GM10266 (cell line): ENCODE results near the gene THG1L.

Experiments used
- DNase-seq: peaks from one replicate; pipeline ENCODE4 v3.0.0; 2012; ENCODE audit errors: extremely low spot score
- TF ChIP-seq, protein P1 (sequence below): IDR thresholded peaks from 2 replicates; pipeline ENCODE4 v1.5.1; 2012; ENCODE audit warnings: mild to moderate bottlenecking, low read depth; ENCODE audit not compliant: control insufficient read depth, insufficient read depth; ENCODE audit errors: missing control alignments

Gene THG1L

GRCh38 chr5:157743163-157744050, 12.2 kb downstream of the THG1L start, which contains the start of gene LSM11:
TSS of gene LSM11 (plus strand) at chr5:157743712. CDS start at chr5:157743751, 39 bp downstream.
- TF ChIP-seq, protein P1, sequence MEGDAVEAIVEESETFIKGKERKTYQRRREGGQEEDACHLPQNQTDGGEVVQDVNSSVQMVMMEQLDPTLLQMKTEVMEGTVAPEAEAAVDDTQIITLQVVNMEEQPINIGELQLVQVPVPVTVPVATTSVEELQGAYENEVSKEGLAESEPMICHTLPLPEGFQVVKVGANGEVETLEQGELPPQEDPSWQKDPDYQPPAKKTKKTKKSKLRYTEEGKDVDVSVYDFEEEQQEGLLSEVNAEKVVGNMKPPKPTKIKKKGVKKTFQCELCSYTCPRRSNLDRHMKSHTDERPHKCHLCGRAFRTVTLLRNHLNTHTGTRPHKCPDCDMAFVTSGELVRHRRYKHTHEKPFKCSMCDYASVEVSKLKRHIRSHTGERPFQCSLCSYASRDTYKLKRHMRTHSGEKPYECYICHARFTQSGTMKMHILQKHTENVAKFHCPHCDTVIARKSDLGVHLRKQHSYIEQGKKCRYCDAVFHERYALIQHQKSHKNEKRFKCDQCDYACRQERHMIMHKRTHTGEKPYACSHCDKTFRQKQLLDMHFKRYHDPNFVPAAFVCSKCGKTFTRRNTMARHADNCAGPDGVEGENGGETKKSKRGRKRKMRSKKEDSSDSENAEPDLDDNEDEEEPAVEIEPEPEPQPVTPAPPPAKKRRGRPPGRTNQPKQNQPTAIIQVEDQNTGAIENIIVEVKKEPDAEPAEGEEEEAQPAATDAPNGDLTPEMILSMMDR, result peak; percentile 100
- DNase-seq, result peak; percentile 96

- TF ChIP-seq, protein P1, result no peak
Measured at GRCh38 chr5:157744051-157745011, 13.1 kb downstream of the THG1L start.

GRCh38 chr5:157745041-157745456, 13.8 kb downstream of the THG1L start:
- TF ChIP-seq, protein P1, result no peak
- no peak for DNase-seq

More at GRCh38 chr5:157744051-157745011, 13.1 kb downstream of the THG1L start:
- peak; percentile 57 for DNase-seq

DNA sequence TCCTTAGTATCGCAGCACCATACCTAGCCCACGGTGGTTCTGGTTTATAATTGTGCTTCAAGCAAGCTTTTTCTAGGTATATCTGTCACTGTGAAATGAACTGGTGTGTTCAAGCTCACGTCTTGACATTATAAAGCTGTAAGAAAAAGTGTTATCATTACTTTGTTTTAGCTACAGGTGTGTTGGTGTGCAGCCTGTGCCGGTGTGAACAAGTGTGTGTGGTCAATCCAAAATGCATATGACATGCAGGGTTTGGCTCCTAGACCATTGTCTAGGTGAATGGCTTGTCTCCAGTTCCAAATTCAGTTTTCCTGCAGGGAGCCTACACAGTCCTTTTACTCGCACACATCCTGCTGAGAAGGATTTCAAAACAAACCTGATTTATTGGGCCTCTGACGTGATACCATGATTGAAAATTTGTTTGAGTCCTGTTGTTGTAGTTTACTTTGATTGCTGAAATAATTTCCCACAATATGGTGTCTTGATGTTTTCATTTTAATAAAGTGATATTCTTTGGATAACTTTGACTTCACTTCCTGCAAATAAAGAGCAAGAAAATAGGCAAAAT, 16.0 kb downstream of the THG1L start:
- TF ChIP-seq, protein P1, result no peak
- DNase-seq, result no peak

DNA sequence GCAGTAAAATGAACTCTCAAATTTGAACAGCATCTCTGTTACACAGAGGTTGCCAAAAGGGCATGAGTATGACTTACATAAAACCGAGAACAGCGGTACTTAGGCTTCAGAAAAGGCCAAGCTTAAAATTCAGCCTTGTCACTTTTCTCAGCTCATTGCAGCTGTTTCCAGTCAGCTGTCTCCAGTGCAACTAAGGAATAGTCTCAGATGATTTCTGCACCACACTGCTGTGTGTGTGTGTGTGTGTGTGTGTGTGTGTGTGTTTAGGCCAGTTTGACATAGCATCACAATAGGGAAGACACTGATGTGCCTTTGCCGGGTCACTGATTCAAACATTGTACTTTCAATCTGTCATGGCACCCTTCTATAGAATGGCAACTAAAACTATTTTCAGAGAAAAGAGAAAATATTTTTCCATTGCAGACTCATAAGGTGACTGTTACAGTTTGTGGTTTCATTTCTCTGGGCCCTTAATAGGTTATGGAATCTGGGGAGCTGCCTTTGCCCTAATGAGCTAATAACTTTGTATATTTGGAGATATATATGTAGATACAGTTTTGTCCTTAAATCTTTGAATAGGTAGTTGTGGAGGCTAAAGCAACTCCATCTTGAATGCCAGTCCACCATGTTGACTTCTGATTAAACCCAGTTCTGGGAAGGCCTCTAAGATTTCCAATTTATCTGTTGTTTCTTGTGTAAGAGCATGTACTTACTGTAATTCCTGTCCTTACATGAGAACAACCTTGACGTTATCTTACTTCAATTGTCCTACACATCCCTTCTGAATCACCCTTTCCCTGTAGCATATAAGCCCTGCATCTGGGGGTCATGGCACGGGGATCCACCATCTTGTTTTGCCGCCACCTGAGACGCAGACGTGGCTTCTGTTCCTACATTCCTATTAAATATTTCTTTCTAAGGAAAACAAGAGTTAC, 16.8 kb downstream of the THG1L start:
- TF ChIP-seq, protein P1, result no peak
- DNase-seq, result no peak

DNA sequence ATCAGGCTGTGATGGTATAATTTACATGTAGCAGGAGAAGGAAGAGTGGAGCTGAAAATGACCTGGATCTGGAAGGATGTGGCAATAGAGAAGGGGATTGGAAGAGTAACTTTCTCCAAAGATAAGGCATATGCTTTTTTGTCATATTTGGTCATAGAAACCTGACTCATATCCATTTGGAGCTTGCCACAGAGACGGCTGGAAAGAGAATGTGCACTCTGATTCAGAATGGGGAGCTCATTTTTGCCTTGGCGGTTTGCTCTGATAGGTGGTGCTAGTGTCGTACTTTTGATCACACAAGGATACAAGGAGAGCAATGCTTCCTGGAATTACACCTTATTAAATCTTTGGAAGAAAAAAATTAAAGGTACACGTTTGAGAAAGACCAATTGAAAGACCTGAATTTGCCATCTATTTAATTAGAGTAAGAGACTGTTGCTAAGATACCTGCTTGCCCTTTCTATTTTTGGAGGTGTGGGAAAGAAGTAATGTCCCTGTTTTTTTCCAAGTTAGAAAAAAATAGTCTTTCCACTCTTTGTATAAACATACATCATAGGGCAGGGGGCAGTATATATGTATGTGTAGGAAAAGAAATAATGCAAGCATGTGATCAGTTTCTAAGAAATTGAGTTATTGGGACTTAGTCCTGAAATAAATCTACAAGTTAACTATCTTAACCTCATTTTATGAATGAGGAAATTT, 17.7 kb downstream of the THG1L start:
- TF ChIP-seq, protein P1, result no peak
- no peak for DNase-seq
